Measurements from ENCODE around the gene PCED1B.
"Not testable (repeated sequence)": the region's sequence is repeated elsewhere in the genome, so short reads cannot be mapped to it uniquely, and the experiment has no call there.

Gene PCED1B

GRCh38 chr12:47052274-47052673, 27.1 kb upstream of the PCED1B start:
- H3K4me3 ChIP-seq (replicated peaks; ENCODE audit: low read depth, low read length): no peak overlapping the region
- no peak for DNase-seq (ENCODE audit: extremely low read depth, low read depth)
- TF ChIP-seq, protein P1, sequence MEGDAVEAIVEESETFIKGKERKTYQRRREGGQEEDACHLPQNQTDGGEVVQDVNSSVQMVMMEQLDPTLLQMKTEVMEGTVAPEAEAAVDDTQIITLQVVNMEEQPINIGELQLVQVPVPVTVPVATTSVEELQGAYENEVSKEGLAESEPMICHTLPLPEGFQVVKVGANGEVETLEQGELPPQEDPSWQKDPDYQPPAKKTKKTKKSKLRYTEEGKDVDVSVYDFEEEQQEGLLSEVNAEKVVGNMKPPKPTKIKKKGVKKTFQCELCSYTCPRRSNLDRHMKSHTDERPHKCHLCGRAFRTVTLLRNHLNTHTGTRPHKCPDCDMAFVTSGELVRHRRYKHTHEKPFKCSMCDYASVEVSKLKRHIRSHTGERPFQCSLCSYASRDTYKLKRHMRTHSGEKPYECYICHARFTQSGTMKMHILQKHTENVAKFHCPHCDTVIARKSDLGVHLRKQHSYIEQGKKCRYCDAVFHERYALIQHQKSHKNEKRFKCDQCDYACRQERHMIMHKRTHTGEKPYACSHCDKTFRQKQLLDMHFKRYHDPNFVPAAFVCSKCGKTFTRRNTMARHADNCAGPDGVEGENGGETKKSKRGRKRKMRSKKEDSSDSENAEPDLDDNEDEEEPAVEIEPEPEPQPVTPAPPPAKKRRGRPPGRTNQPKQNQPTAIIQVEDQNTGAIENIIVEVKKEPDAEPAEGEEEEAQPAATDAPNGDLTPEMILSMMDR (IDR thresholded peaks at IDR 0.05; ENCODE audit: low read depth, low read length, missing control alignments): no peak

DNA sequence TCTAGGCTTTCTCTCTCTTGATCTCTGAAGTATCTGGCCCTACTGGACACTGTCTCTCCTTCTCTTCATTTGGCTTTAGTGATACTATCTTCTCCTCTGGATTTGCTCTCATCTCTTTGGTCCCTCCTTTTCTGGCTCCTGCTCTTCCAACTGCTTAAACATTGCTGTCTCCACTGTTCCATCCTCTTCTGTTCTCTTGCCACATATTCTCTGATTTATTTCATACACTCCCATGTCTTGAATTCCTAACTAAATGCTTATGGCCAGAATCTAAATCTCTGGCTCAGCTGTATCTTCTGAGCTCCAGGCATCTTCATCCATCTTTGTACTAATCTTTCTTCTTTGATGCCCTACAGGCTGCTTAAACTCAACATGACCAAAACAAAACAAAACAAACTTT, 25.5 kb upstream of the PCED1B start:
- no peak for DNase-seq (ENCODE audit: extremely low read depth, low read depth)
- TF ChIP-seq, protein P1 (IDR thresholded peaks at IDR 0.05; ENCODE audit: low read depth, low read length, missing control alignments): no peak
- H3K4me3 ChIP-seq (replicated peaks; ENCODE audit: low read depth, low read length): no peak overlapping the region

GRCh38 chr12:47054659-47055058, 24.8 kb upstream of the PCED1B start:
- no peak overlapping the region for H3K4me3 ChIP-seq (replicated peaks; ENCODE audit: low read depth, low read length)
- TF ChIP-seq, protein P1 (IDR thresholded peaks at IDR 0.05; ENCODE audit: low read depth, low read length, missing control alignments): no peak
- no peak for DNase-seq (ENCODE audit: extremely low read depth, low read depth)

GRCh38 chr12:47055856-47056255, 23.6 kb upstream of the PCED1B start:
- not testable (repeated sequence) for H3K4me3 ChIP-seq (replicated peaks; ENCODE audit: low read depth, low read length); DNase-seq (ENCODE audit: extremely low read depth, low read depth)

DNA sequence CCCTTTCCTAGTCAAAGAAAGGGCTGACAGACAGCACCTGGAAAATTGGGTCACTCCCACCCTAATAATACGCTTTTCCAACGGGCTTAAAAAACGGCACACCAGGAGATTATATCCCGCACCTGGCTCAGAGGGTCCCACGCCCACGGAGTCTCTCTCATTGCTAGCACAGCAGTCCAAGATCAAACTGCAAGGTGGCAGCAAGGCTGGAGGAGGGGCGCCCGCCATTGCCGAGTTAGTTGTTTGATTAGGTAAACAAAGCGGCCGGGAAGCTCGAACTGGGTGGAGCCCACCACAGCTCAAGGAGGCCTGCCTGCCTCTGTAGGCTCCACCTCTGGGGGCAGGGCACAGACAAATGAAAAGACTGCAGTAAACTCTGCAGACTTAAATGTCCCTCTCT, 22.5 kb upstream of the PCED1B start:
- not testable (repeated sequence) for DNase-seq (ENCODE audit: extremely low read depth, low read depth); H3K4me3 ChIP-seq (replicated peaks; ENCODE audit: low read depth, low read length)

DNA sequence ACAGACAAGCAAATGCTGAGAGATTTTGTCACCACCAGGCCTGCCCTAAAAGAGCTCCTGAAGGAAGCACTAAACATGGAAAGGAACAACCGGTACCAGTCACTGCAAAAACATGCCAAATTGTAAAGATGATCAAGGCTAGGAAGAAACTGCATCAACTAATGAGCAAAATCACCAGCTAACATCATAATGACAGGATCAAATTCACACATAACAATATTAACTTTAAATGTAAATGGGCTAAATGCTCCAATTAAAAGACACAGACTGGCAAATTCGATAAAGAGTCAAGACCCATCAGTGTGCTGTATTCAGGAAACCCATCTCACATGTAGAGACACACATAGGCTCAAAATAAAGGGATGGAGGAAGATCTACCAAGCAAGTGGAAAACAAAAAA, 20.8 kb upstream of the PCED1B start:
- not testable (repeated sequence) for H3K4me3 ChIP-seq (replicated peaks; ENCODE audit: low read depth, low read length); DNase-seq (ENCODE audit: extremely low read depth, low read depth)

GRCh38 chr12:47065546-47065945, 13.9 kb upstream of the PCED1B start:
- TF ChIP-seq, protein P1 (IDR thresholded peaks at IDR 0.05; ENCODE audit: low read depth, low read length, missing control alignments): no peak
- DNase-seq (ENCODE audit: extremely low read depth, low read depth): no peak

DNA sequence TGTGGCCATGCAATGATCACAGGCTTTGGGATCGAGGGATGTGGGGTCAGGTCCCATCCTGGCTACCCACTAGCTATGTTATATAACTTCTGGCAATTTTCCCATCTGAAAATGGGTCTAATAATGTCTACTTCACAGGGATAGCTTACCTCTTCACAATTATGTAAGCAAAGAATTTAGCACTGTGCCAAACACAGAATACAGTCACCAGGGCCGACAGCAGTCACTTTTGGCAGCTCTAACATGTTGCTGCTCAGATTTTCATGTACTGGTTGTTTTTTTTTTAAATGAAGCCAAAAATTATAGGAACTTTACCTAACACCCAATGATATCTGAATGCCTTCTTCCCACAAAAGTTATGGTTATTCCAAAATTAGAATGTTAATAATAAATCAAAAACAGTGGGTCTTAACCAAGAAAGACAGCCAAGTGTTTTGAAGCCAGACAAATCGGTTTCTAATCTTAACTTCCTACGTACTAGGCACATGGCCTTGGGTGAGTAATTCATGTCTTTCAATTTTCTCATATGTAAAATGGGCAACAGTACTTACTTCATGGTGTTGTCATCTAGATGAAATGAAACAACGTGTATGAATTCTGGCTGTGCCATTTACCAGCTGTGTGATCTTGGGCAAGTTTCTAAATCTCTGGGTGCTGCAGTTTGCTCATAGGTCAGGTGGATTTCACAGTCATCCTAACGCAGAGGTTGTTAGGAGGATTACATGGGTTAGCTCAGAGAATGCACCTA, 13.0 kb upstream of the PCED1B start:
- H3K4me3 ChIP-seq (replicated peaks; ENCODE audit: low read depth, low read length): no peak overlapping the region
- TF ChIP-seq, protein P1 (IDR thresholded peaks at IDR 0.05; ENCODE audit: low read depth, low read length, missing control alignments): no peak
- no peak for DNase-seq (ENCODE audit: extremely low read depth, low read depth)

More at GRCh38 chr12:47065546-47065945, 13.9 kb upstream of the PCED1B start:
- H3K4me3 ChIP-seq (replicated peaks; ENCODE audit: low read depth, low read length): no peak overlapping the region

Measured in HFF-Myc (cell line).